Measurements from ENCODE around the gene DCN. TPM values are rescaled to one million over a fixed set of nuclear protein-coding genes. Genes with fewer than 3 reads are reported as not detected.

Gene DCN
- total RNA-seq, 4 donors from 2014 or later = 50.1 to 1,296 (median 333) TPM

DNA sequence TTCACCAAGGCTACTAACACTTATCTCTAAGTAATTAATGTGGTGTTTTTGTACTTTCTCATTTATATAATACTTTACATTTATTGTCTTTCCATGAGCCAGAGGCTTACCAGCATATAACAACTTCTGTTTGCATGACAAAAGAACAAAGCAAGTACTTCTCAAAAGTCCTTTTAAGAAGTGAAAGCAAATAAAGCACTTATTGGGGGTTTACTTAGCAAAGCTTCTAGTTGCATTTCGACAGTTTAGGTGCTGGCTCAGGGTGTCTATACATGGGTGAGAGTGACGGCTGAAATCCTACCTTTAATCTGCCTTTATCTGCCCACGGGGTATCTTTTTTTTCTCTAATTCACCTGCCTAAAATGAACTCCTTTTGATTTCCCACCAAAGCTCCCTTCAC, 21.0 kb upstream of the DCN start:
- WGBS, 2 donors = 20 to 36% methylated on average over 3 of the region's 3 CpGs
- Histone ChIP-seq H3K9me3 (no peaks in the 10 kb centered on the region), H3K4me1 (no peaks in the 10 kb centered on the region), H3K36me3 (no peaks in the 10 kb centered on the region), H3K27me3 (no peaks in the 10 kb centered on the region), H3K27ac (no peak overlapping the region), H3K4me3 (no peak overlapping the region)
- no peak for TF ChIP-seq POLR2A (IDR thresholded peaks at IDR 0.05)
- TF ChIP-seq, protein P1, sequence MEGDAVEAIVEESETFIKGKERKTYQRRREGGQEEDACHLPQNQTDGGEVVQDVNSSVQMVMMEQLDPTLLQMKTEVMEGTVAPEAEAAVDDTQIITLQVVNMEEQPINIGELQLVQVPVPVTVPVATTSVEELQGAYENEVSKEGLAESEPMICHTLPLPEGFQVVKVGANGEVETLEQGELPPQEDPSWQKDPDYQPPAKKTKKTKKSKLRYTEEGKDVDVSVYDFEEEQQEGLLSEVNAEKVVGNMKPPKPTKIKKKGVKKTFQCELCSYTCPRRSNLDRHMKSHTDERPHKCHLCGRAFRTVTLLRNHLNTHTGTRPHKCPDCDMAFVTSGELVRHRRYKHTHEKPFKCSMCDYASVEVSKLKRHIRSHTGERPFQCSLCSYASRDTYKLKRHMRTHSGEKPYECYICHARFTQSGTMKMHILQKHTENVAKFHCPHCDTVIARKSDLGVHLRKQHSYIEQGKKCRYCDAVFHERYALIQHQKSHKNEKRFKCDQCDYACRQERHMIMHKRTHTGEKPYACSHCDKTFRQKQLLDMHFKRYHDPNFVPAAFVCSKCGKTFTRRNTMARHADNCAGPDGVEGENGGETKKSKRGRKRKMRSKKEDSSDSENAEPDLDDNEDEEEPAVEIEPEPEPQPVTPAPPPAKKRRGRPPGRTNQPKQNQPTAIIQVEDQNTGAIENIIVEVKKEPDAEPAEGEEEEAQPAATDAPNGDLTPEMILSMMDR (IDR thresholded peaks at IDR 0.05) = no peak
- no peak for DNase-seq
- intact Hi-C loops (cut with DNase I) = no loop called here

DNA sequence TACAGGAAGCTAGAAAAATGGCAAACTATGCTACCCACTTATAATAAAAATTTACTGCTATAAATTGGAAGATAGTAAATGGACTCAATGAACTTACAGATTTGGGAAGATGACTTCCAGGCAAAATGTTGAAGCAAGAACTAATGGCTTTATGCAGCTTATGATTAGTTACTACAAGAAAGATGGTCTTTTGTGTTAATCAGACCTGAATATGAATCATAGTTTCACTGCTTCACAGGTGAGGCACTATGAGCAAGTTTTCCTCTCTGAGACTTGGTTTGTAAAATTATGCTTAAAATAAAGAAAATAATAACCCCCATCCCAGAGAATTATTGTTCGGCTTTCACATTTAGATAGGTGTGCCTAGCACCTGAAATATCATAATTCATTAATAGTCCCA, 19.8 kb upstream of the DCN start:
- no peak for DNase-seq

DNA sequence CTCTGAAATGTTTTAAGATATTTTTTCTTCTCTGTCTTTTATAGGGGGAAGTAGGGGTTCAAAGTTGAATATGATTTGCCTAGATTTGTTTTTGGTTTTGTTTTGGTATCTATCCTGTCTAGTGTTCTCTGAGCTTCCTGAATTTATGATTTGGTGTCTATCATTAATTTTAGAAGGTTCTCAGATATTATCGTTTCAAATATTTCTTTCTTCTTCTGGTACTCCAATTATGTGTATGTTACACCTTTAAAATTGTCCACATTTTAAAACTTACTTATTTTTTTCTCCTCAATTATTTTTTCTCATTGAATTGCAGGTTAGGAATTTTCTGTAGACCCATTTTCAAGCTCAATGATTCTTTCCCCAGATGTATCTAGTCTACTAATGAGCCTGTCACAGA, 13.8 kb upstream of the DCN start:
- intact Hi-C loops (cut with DNase I) = no loop called here
- Histone ChIP-seq H3K9me3 (peaks cover 0 to 11% (median 10%) of the 10 kb centered on the region in 3 donors), H3K36me3 (no peaks in the 10 kb centered on the region), H3K27ac (no peak overlapping the region), H3K4me1 (peaks cover 0 to 4% (median 0%) of the 10 kb centered on the region in 3 donors), H3K27me3 (no peaks in the 10 kb centered on the region), H3K4me3 (no peak overlapping the region)
- 87 to 96% methylated on average over 1 of the region's 1 CpG for WGBS, 2 donors
- DNase-seq = no peak
- no peak for TF ChIP-seq POLR2A (IDR thresholded peaks at IDR 0.05)
- TF ChIP-seq, protein P1 (IDR thresholded peaks at IDR 0.05) = no peak

More for the DNA sequence above, 19.8 kb upstream of the DCN start:
- intact Hi-C loops (cut with DNase I) = no loop called here
- H3K4me1 ChIP-seq = no peaks in the 10 kb centered on the region
- WGBS, 2 donors = 77 to 79% methylated on average over 1 of the region's 1 CpG
- no peak overlapping the region for H3K27ac ChIP-seq
- no peaks in the 10 kb centered on the region for H3K27me3 ChIP-seq
- H3K36me3 ChIP-seq = no peaks in the 10 kb centered on the region
- H3K9me3 ChIP-seq = no peaks in the 10 kb centered on the region
- H3K4me3 ChIP-seq = no peak overlapping the region
- no peak for TF ChIP-seq POLR2A (IDR thresholded peaks at IDR 0.05)
- TF ChIP-seq, protein P1 (IDR thresholded peaks at IDR 0.05) = no peak

DNA sequence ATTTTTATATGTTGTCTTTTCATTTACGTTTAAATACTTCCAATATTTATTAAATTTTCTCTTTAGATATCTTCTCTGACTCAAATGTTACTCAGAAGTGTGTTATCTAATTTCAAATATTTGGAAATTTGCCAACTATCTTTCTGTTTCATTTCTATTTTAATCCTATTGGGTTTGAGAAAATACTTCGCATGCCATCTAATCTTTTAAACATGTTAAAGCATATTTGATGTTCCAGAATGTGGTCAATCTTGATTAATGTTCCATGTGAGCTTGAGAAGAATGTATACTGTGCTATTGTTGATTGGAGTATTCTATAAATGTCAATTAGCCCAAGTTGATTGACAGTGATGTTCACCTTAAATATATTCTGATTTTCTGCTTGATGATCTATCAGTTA, 11.9 kb upstream of the DCN start:
- DNase-seq = no peak
- intact Hi-C loops (cut with DNase I) = no loop called here

DNA sequence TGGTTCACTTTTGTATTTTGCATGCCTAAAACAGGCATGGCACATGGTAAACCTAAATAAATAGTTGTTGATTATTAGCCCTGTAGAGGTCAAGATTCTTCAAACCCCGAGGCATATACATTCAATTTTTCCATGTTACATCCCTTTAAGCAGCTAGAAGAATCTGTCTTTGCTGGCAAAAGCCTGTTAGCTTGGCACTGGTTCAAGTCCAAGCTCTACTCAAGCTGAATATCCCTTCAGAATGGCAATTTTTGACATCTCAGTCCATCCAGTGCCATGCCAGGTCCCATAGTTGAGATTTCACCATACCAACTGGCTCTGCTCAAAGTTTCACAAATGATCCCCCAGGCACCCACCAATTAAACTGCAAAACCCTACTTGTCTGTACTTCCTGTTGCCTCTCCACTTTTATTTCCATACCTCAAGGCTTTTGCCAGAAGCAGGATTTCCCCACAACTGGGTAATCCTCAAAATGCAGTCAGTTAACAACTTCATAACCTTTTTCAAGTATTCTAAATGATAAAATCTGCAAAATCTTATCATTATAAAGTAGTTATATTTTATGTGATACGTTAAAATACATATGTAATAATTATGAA, 9.0 kb upstream of the DCN start:
- TF ChIP-seq POLR2A (IDR thresholded peaks at IDR 0.05) = no peak
- TF ChIP-seq, protein P1 (IDR thresholded peaks at IDR 0.05) = no peak
- no peak for DNase-seq

More for the DNA sequence above, 11.9 kb upstream of the DCN start:
- H3K4me1 ChIP-seq = peaks cover 0 to 18% (median 8%) of the 10 kb centered on the region in 3 donors
- no peak for TF ChIP-seq POLR2A (IDR thresholded peaks at IDR 0.05)
- TF ChIP-seq, protein P1 (IDR thresholded peaks at IDR 0.05) = no peak
- H3K36me3 ChIP-seq = no peaks in the 10 kb centered on the region
- H3K9me3 ChIP-seq = peaks cover 0 to 11% (median 10%) of the 10 kb centered on the region in 3 donors
- no peaks in the 10 kb centered on the region for H3K27me3 ChIP-seq
- WGBS, 2 donors = 18 to 32% methylated on average over 2 of the region's 2 CpGs
- no peak overlapping the region for H3K27ac ChIP-seq
- H3K4me3 ChIP-seq = no peak overlapping the region

More for the DNA sequence above, 9.0 kb upstream of the DCN start:
- no peak overlapping the region for H3K27ac ChIP-seq
- H3K4me1 ChIP-seq = peaks cover 0 to 27% (median 13%) of the 10 kb centered on the region in 3 donors
- no peak overlapping the region for H3K4me3 ChIP-seq
- peaks cover 0 to 8% (median 8%) of the 10 kb centered on the region in 3 donors for H3K9me3 ChIP-seq
- H3K27me3 ChIP-seq = no peaks in the 10 kb centered on the region
- intact Hi-C loops (cut with DNase I) = no loop called here
- no peaks in the 10 kb centered on the region for H3K36me3 ChIP-seq
- WGBS, 2 donors = 52 to 56% methylated on average over 2 of the region's 2 CpGs
